GM19468 (cell line): ENCODE measurements around the gene KCNJ11.

ENCODE experiments used
- ATAC-seq: cut with Tn5 transposase; IDR thresholded peaks from one replicate; pipeline ENCODE4 v1.9.1; 2021; ENCODE audit warnings: mild to moderate bottlenecking, moderate library complexity, moderate number of reproducible peaks; ENCODE audit not compliant: unreplicated experiment; ENCODE audit errors: extremely low read depth

KCNJ11 gene

DNA sequence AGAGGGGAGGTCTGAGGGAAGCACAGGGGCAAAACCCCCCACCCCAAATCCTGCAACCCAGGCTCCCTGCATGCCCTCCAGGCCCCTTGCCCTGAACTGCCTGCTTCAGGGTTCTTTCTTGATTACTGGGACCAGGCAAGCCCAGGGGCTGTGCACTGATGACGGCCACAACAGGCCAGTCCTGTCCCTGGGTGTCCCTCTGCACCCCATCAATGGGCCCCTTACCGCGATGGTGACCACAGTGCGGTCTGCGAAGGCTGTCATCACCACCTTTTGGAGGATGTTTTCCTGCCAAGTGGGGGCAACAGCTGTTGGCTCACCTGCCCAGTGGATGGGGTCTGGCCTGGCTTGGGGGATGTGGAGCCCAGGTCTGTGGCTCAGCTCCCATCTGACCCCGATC, 5.0 kb upstream of the KCNJ11 start:
- ATAC-seq: no peak

DNA sequence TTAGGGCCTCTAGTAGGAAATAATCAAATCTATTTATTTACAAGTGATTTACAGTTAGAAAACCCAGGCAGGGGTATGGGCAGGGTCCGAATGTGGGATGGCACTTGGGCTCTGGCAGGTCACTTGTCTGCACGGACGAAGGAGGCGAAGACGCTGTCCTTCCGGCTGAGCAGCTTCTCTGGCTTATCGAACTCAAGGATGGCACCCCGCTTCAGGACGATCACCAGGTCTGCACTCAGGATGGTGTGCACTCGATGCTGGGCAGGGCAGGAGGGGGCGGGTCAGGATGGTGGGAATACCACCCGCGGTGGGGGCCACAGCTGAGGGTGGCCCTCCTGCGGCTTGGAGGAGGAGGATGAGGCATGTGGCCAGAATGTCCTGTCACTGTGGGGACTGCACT, 4.4 kb upstream of the KCNJ11 start:
- ATAC-seq: no peak

DNA sequence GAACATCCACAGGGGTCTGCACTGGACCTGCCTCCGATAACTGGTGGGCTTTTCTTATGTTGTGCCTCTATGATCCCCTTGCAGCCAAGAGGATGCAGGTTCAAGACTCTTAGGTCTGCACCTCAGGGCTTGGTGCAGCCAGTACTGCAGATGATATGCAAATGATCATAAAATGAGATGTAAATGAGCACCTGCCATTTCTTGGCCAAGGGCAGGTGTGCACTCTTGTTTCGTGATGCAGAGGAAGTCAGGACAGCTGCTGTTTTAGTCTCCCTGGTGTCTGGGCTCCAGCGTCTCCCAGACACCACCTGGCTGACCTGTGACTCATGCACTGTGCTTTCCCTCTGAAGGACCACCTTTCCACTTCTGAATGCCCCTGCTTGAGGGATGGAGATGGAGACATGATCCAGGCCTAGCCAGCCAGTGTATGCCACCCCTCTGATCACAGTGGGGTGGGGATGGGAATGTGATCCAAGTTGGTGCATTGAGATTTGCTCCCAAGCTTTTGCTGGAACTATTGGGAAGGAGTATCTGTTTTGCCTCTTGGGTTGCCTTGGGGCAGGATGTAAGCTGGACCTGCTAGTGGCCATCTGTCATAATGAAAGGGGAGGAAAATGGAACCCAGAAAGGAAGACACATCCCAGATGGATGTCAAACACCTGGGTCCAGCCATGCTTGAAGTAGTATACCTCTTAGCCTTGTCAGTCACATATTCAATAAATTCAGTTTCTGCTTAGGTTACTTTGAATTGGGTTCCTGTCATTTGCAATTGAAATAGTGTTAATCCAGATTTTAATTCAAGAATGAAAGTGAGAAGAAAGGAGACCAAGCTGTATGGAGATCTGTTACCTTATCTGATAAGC, 3.3 kb upstream of the KCNJ11 start:
- ATAC-seq: no peak

DNA sequence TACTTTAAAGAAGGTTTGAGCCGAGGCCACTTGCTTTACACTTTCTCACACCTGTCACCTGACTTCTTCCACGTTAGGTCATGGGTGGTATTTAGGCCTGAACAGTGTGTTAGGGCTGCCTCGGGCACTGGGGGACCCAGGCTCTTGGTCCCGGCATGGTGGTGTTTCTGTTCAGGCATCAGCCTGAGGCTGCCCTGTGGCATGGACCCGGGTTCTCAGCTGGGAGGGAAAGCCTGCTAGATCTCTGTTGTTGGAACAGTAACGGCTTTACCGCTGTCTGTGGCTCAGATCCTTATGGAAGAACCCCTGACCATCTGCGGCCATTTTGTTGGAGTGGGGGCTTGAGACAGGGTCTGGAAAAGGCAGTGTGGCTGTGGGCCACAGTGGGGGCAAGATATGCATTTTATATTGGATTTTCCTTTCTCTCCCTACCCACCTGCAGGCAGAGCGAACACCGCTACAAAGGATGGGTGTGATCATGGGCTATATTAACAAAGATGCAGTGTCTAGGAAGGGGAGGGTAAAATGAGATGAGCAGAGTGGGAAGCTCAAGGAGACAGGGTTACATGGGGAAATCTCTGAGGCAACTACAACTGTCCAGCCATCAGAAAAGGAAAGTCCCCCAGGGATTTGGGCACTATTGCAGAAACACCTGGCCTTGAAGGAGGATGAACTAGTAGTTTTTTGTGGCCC, 1.6 kb upstream of the KCNJ11 start:
- no peak for ATAC-seq

DNA sequence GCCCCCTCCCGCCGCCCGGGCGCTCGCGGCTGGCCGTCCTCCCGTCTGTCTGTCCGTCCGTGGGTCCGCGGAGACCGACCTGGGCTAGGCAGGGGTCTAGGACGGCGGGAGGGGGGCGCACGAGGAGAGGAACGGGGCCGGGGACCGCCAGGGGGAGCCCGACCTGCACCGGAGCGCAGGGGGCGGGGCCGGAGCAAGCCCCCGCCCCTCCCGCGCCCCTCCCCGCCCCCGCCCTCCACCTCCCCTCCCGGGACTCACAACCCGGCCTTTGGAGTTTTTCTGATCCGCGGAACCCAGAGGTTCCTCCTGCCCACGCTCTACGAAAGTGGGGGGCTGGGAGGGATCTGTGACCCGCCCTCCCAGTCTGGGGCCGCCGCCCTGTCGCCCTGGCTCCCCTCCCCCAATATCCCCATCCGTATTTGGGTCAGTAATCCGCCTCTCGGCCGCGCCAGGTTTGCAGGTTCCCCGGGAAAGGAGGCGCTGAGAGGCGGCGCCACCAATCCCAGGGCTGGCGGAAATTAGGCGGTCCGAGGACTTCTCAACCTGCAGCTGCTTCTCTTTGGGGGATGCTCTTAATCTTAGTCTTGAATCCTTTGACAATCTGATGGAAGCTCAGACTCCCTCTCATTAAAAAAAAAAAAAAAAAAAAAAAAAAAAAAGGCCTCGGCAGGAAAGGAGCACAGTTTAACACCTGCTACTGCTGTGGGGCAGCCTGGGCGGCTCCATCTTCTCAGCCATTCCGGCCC, 925 bp upstream of the KCNJ11 start:
- ATAC-seq: no peak

DNA sequence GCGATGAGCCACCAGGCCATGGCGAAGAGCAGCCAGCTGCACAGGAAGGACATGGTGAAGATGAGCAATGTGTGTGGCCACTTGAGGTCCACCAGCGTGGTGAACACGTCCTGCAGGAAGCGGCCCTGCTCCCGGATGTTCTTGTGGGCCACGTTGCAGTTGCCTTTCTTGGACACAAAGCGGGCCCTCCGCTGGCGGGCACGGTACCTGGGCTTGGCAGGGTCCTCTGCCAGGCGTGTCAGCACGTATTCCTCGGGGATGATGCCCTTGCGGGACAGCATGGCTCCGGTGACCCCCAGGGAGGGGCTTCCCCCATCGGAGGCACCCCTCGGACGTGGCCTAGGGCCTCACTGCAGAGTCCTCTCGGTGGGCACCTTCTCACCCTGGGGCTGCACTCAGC, 648 bp downstream of the KCNJ11 start:
- ATAC-seq: no peak

DNA sequence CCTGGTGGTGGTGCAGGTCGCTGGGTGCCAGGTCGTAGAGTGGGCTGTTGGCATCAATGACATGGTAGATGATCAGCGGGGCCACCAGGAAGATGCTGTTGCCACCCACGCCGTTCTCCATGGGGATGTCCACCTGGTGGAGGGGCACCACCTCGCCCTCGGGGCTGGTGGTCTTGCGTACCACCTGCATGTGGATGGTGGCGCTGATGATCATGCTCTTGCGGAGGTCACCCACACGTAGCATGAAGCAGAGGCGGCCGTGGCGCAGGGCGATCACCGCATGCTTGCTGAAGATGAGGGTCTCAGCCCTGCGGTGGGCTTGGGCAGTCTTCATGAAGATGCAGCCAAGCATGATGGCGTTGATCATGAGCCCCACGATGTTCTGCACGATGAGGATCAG, 1.2 kb downstream of the KCNJ11 start:
- ATAC-seq: no peak

DNA sequence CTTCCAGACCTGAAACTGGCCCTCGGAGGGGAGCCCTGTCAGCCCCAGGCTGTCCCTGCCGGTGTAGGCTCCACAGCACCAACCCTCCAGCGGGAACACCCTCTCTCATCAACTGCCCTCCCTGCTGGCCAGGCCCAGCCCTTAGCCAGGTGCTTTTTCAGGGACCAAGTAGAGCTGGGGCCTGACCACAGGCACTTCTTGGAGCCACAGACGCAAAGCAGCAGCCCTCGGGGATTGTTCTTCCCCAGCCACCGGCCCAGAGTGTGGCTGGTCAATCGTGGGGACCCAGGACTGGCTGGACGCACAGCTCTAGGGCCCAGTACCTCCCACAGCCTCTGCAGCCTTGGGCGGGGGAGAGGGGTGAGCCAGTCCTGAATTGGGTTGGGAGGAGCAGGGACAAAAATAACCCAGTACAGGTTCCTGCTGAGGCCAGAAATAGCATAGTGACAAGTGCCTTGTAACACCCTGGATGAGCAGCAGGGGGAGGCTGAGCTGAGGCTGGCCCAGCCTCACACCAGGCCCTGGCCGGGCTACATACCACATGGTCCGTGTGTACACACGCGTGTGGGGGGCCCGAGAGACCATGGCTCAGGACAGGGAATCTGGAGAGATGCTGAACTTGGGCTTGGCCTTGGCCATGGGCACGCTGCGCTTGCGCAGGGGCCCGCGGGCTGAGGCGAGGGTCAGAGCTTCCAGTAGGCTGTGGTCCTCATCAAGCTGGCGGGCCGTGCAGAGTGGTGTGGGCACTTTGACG, 2.0 kb downstream of the KCNJ11 start:
- no peak for ATAC-seq

DNA sequence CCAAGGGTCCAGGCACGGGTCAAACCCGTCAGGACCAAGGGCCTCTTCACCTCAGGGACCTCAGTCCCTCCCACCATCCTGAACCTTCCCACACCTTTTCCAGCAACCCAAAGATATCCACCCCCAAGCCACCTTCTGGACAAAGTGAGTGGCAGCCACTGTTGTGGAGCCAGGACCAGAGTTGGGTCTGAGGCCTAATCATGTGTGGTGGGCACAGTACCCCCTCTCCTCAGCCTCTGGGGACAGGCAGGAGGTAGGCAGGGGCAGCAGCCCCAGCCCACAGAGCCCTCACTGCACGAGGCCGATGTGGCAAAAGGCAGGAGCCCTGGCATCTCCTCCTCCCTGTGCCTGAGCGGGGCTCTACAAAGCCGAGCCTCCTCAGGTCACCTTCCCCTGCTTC, 2.5 kb downstream of the KCNJ11 start:
- ATAC-seq: no peak

DNA sequence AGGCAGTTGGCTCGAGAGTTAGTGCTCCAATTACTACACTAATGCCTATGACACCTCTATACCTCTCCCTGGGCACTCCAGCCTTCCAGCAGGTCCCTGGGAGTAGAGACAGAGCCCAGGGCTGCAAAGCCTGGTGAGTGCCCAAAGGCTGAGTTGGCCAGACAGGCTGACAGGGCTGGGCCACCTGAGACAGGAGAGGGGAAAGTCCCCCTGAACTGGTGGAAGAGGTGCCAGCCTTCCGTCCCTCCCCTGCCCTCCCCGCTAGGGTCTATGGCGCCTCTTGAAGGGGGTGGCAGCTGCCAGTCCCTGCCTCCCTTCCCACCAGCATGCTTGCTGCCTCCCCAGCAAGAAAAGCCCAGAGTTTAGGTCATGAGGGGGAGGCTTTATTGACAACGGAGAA, 3.0 kb downstream of the KCNJ11 start:
- ATAC-seq: no peak

DNA sequence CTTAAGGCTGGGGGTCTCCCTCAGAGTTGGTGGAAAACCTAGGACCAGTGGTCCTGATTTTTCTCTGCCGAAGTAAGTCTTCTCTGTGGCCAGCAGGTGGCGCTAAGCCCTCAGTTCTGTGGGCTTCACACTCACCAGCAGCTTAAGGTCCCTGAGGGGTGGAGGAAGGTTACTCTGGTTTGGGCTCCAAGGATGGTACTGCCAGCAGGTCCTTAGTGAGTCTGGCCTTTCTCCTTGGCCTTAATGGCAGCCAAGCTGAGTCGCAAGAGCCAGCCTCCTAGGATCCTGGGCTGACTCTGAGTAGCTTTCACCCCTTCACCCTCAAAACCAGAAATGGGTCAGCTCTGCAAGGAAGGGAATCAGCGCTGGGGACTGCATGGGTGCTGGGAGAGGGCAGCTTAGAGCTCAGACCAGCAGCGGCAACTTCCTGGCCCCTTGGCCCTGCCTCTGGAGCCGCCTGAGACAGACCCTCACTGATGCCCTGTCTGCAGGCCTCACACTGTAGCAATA, 4.4 kb downstream of the KCNJ11 start:
- peak; percentile 41 for ATAC-seq

DNA sequence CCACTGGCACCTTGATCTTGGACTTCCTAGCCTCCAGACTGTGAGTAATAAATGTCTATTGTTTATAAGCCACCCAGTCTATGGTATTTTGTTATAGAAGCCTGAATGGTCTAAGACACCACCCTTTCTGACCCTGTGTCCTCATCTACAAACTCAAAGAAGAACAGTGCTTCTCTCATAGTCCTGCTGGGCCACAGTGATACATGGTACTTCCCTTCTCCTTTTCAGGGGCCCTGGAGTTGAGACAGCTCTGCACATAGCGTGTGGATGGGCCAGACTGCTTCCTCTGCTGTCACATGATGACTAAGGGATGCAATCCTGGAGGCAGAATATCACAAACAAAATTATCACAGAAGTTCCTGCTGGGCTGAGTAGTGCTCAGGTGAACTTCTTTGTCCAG, 5.0 kb downstream of the KCNJ11 start:
- ATAC-seq: no peak

DNA sequence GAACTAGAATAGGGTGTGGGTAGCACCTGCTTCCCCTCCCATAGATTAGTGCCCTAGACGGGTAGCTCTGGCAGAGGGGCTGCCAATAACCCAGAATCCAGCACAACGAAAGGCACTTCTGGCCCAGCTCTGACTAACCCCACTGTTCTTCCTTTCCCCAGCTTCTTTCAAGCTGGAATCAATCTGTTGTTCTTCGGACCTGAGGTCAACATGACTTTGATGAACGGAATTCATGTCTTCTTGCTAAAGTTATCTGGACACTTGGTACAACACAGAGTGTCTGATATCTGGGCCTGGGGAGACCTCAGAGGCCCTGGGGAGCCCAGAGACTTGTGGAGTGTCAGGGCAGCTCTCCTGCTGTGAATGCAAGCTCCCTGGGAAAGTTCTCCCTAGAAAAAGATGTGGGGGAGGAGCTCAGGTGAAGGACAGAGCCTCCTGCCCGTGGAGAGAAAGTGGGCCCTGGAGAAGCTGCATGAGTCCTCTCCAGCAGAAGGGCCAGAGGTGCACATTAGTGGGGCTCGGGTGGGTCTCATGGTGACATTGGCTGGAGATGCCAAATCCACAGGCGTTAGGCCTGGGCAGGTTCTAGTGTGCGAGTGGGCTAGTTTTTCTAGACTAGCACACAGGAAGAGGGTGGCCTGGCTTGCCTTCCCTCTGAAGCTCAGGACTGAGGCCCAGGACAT, 6.3 kb downstream of the KCNJ11 start:
- no peak for ATAC-seq

DNA sequence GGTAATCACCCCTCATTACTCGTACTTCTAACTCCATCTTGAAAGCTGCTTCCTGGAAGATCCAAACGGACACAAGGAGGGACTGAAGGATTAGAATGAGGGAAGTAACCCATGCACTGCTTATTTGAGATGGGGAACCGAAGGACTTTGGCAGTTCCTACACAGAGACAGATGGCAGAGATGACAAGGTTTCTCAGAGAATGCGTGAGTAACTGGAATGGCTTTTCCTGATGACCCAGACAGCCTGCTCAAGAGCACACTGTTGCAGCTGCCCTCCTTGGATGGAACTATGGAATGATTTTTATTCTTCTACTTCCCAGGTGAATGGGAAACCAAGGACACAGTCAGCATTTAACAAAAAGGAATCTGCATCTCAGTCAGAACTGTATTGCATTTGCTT, 7.3 kb downstream of the KCNJ11 start:
- ATAC-seq: no peak

DNA sequence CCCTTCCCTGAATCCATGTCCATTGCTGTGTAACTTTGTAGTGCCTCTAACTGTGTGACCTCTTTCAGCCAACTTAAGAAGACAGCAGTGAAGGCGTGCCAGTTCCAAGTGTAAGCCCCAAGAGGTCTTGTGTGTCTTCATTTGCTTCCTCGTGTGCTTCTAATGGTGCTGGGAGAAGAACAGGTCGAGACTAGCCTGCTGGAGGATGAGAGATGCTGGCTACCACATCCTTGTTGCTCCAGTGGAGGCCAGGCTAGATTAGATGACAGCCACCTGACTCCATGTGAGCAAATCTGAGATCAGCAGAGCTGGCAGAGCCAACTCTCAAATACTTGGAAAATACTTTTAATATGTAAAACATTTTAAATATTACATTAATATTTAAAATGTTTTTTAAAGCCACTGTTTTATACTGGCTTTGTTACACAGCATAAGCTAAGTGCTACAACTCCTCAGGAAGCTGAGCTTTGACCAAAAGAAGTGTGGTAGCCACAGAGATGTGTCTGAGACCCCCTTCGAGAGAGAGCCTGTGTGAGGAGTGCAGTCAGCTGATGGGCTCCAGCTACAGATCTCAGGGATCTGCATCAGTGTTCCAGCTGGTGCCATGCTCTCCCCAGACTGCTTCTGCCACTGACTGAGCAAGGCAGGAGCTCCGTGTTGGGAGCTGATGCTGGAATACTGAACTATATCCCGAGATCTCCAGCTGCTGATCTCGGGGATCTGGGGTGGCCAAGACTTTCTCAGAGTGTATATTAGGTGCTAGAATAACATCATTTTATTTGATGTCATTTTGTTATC, 8.9 kb downstream of the KCNJ11 start:
- no peak for ATAC-seq

DNA sequence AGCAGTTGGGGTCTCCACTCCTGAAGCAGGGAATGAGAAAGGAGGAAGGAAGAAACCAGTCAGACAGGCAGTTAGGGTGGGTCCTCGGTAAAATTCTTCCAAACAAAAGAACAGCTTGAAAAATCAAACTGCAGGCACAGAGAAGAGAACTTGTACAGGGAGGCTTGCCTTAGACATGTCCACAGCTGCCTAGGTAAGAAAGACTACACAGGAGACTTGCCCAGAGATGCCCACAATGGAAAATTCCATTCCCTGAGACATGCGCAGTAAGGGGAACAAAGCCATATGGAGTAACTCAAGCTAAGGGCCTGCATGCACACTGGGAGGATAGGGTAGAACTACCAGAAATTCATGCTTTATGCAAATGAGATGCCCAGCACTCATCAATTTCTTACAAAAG, 9.8 kb downstream of the KCNJ11 start:
- ATAC-seq: no peak

DNA sequence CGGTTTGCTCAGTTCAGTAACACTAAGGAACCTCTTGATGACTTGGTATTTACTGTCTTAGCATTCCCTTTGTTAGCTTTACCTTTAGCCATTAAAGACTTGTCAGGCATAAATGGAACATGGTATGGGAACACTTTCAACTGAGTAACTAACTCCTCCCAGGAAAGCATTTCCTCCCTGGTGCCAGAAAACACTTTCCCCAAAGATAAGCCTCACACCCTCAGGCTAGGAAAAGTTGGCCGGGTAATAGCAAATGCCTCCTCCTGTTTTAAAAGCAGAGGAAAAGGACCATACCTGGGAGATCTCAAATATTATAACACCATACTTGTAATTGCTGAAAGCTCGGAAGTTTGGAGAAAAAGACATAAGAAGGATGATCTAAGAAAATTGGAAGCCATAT, 12.0 kb downstream of the KCNJ11 start:
- ATAC-seq: no peak

DNA sequence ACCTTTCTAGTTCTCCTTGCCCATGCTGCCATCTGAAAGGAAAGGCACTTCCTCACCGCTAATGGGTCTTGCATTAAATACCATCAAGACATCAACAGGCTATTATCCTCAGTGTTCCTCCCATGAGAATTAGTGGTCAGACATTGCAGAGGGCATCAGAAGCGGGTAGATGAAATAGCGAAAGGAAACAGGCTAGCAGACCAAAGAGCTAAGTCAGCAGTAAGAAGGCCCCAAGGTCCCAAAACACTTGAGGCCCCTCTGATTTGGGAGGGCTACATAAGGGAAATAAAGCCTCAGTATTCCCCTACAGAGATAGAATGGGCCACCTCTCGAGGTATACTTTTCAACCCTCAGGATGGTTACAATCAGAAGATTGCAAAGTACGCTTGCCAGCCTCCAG, 12.9 kb downstream of the KCNJ11 start:
- no peak for ATAC-seq

DNA sequence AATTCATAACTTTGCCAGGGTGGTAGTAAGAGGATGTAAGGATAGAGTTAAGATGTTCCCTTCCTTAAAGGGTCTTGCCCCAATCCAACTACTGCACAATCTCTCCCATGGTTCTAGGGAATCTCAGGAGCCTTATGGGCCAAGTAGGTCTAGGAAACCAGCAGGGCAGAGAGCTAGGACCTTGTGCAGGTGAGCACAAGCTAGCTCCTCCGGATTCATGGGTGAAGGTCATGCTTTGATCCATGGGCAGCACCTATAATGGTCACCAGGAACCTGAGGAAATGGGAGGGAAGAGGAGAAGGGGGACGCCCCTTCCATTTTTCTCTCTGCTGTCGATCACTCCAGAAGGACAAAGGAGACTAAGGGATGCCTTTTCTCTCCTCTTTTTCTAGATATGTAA, 16.8 kb downstream of the KCNJ11 start:
- ATAC-seq: no peak
